ENCODE measurements around the gene MRPL22. TPM values are rescaled to one million over a fixed set of nuclear protein-coding genes. Genes with fewer than 3 reads are reported as not detected.

Gene MRPL22
- total and polyA plus RNA-seq, 2 donors (not counting 1 experiment from before 2014, with no cell fraction given): 17.8 to 42.6 TPM

GRCh38 chr5:154945695-154946301 lies 4.9 kb downstream of the MRPL22 start:
- H3K27ac ChIP-seq (ENCODE audit: insufficient read depth, low read length): no peak overlapping the region
- no peaks in the 10 kb centered on the region for H3K4me1 ChIP-seq (ENCODE audit: control insufficient read depth, extremely low read depth, insufficient read depth, low read length)
- H3K4me3 ChIP-seq (replicated peaks in 1 of 4; ENCODE audit: control extremely low read depth in 1 of 4, insufficient read depth in 1 of 4, low read depth in 3 of 4, low read length in 4 of 4): no peak overlapping the region
- TF ChIP-seq EZH2 (IDR thresholded peaks at IDR 0.05; ENCODE audit: low read length, missing control alignments) (no peak), CTCF (conservative IDR thresholded peaks at IDR 0.05 in 1 of 2, IDR thresholded peaks at IDR 0.05 in 1 of 2; ENCODE audit: low read depth in 1 of 2, low read length in 2 of 2) (peak; percentile 29 to 64)
- no peaks in the 10 kb centered on the region for H4K20me1 ChIP-seq (ENCODE audit: control insufficient read depth, extremely low read depth, insufficient read depth, low read length)
- H3K36me3 ChIP-seq (ENCODE audit: control insufficient read depth, insufficient read depth, low read length): no peaks in the 10 kb centered on the region
- no peaks in the 10 kb centered on the region for H3K27me3 ChIP-seq (ENCODE audit: control insufficient read depth, insufficient read depth, low read length)
- H2AFZ ChIP-seq (ENCODE audit: low read length): no peak overlapping the region
- no peak overlapping the region for H3K4me2 ChIP-seq (ENCODE audit: extremely low read depth, insufficient read depth, low read length)
- H3K79me2 ChIP-seq (ENCODE audit: control insufficient read depth, insufficient read depth, low read length): peaks cover 47% of the 10 kb centered on the region
- H3K9me3 ChIP-seq (ENCODE audit: control insufficient read depth, insufficient read depth, low read depth, low read length): no peaks in the 10 kb centered on the region
- H3K9ac ChIP-seq (ENCODE audit: insufficient read depth, low read length): no peak overlapping the region
- peak; percentile 11 to 42 for DNase-seq (ENCODE audit: low read depth in 2 of 2)

- Histone ChIP-seq H3K79me2 (ENCODE audit: control insufficient read depth, insufficient read depth, low read length) (peaks cover 30% of the 10 kb centered on the region), H3K4me1 (ENCODE audit: control insufficient read depth, extremely low read depth, insufficient read depth, low read length) (no peaks in the 10 kb centered on the region), H2AFZ (ENCODE audit: low read length) (no peak overlapping the region), H3K27me3 (ENCODE audit: control insufficient read depth, insufficient read depth, low read length) (no peaks in the 10 kb centered on the region), H3K9me3 (ENCODE audit: control insufficient read depth, insufficient read depth, low read depth, low read length) (no peaks in the 10 kb centered on the region), H4K20me1 (ENCODE audit: control insufficient read depth, extremely low read depth, insufficient read depth, low read length) (no peaks in the 10 kb centered on the region), H3K27ac (ENCODE audit: insufficient read depth, low read length) (no peak overlapping the region), H3K4me2 (ENCODE audit: extremely low read depth, insufficient read depth, low read length) (no peak overlapping the region), H3K4me3 (replicated peaks in 1 of 4; ENCODE audit: control extremely low read depth in 1 of 4, insufficient read depth in 1 of 4, low read depth in 3 of 4, low read length in 4 of 4) (no peak overlapping the region), H3K9ac (ENCODE audit: insufficient read depth, low read length) (no peak overlapping the region), H3K36me3 (ENCODE audit: control insufficient read depth, insufficient read depth, low read length) (no peaks in the 10 kb centered on the region)
- TF ChIP-seq EZH2 (IDR thresholded peaks at IDR 0.05; ENCODE audit: low read length, missing control alignments): no peak
- TF ChIP-seq CTCF (conservative IDR thresholded peaks at IDR 0.05 in 1 of 2, IDR thresholded peaks at IDR 0.05 in 1 of 2; ENCODE audit: low read depth in 1 of 2, low read length in 2 of 2): no peak
- DNase-seq (ENCODE audit: low read depth in 2 of 2): no peak
Observed at GRCh38 chr5:154947778-154948177, 6.9 kb downstream of the MRPL22 start.

- Histone ChIP-seq H3K36me3 (ENCODE audit: control insufficient read depth, insufficient read depth, low read length) (no peaks in the 10 kb centered on the region), H3K27me3 (ENCODE audit: control insufficient read depth, insufficient read depth, low read length) (no peaks in the 10 kb centered on the region), H2AFZ (ENCODE audit: low read length) (no peak overlapping the region), H3K4me3 (replicated peaks in 1 of 4; ENCODE audit: control extremely low read depth in 1 of 4, insufficient read depth in 1 of 4, low read depth in 3 of 4, low read length in 4 of 4) (no peak overlapping the region), H3K4me2 (ENCODE audit: extremely low read depth, insufficient read depth, low read length) (no peak overlapping the region), H3K79me2 (ENCODE audit: control insufficient read depth, insufficient read depth, low read length) (peaks cover 25% of the 10 kb centered on the region), H4K20me1 (ENCODE audit: control insufficient read depth, extremely low read depth, insufficient read depth, low read length) (no peaks in the 10 kb centered on the region), H3K9me3 (ENCODE audit: control insufficient read depth, insufficient read depth, low read depth, low read length) (no peaks in the 10 kb centered on the region), H3K4me1 (ENCODE audit: control insufficient read depth, extremely low read depth, insufficient read depth, low read length) (no peaks in the 10 kb centered on the region), H3K9ac (ENCODE audit: insufficient read depth, low read length) (no peak overlapping the region), H3K27ac (ENCODE audit: insufficient read depth, low read length) (no peak overlapping the region)
- TF ChIP-seq CTCF (conservative IDR thresholded peaks at IDR 0.05 in 1 of 2, IDR thresholded peaks at IDR 0.05 in 1 of 2; ENCODE audit: low read depth in 1 of 2, low read length in 2 of 2) (no peak), EZH2 (IDR thresholded peaks at IDR 0.05; ENCODE audit: low read length, missing control alignments) (no peak)
- no peak for DNase-seq (ENCODE audit: low read depth in 2 of 2)
Observed at GRCh38 chr5:154948313-154948712, 7.4 kb downstream of the MRPL22 start.
